GM18873 (cell line): Measurements from ENCODE around the gene USB1.

Experiments
- ATAC-seq: cut with Tn5 transposase; IDR thresholded peaks from one replicate; pipeline ENCODE4 v1.9.1; 2021; ENCODE audit warnings: mild to moderate bottlenecking, moderate library complexity, moderate number of reproducible peaks; ENCODE audit not compliant: unreplicated experiment, low FRiP score

USB1 gene

DNA sequence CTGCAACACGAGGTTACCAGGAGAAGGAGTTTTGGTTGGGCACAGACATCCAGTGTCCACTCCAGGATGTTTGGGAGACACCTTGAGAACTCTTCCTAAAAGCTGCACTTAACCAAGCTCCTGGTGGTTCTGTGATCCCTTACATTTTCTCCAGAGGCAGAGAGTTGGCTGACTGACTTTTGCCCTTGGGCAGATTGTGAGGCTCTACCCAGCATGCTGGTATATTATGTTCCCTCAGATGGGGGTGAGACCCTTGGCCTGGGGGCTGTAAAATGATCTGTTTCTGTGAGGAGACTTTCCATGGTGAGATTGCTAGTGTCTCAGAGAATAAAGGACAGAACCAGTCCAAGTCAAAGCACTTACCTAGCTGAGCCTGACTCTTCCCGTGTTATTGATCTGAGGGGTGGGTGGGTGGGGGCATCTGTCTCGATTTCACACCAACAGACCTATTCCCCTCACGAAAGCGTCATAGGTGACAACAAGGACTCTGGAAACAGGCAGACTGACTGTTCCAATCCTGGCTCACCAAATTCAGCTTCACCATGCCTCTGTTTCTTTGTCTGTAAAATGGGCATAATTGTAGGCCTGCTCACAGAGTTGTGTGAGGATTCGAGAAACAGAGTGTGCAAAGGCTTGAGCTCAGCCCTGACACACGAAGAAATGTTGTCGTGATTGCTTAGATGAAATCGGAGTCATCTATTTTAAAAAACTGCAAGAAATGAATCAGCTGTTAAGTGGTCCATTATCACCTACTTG lies 12.2 kb downstream of the USB1 start:
- ATAC-seq, result no peak

DNA sequence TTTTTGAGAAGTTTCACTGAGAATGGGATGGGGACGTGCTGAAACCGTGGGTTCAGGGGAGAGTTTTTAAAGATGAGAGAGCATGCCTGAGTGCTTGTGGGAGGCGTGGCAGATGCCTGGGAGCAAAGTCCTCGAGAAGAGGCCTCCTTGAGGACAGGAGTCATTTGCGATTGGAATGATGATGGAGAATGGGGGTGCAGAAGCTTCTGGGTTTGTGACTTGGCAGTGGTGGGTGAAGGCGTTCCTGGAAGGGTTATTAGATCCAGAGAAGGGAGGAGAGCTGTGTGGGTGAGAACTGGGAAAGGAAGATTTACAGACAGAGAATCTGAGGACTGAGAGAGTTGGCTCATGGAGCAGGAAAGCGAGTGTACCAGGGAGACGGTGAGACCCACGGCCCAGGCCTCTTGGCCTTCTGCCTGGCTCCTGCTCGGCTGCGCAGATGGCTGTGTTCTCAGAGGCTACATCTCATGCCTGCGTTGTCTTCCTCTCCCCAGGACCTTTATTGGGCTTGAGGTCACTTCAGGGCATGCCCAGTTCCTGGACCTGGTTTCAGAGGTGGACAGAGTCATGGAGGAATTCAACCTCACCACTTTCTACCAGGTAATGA lies 15.7 kb downstream of the USB1 start:
- no peak for ATAC-seq

DNA sequence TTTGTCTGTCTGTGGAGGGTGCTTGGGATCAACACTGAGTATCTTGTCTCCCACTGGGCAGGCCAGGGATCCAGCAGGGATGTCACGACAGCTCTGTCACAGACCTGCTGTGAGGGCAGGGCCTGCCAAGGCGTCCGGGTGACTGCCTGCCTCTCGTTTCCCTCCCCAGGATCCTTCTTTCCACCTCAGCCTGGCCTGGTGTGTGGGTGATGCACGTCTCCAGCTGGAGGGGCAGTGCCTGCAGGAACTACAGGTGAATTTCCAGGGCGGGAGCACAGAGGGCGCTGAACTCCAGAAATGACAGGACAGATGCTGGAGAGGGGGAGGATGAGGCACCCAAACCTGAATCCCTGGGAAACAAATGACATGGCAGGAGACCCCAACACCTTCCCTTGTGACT lies 17.6 kb downstream of the USB1 start:
- no peak for ATAC-seq

DNA sequence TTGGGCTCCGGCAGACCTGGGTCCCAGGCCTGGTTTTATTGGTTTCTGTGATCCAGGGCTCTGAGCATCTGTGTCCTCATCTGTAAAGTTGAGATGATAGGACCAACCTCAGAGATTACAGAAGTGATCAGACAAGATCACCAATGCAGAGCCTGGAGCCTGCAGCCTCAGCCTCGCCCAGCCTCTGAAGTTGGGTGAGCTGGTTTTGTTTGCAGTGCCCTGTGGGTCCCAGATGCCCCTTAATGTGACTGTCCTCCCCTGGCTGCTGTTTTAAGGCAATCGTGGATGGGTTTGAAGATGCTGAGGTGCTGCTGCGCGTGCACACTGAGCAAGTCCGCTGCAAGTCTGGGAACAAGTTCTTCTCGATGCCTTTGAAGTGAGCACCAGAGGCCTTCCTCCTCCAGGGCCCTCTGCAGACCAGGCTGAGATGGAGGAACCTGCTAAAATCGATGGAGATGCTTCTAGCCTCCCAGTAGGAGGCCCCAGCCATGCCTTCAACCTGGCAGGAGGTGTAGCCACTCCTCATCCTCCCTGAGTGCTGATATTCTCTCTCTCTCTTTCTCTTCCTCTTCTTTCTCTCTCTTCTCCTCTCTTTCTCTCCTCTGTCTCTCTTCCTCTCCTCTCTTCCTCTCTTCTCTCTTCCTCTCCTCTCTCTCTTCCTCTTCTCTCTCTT lies 18.8 kb downstream of the USB1 start:
- ATAC-seq, result no peak

DNA sequence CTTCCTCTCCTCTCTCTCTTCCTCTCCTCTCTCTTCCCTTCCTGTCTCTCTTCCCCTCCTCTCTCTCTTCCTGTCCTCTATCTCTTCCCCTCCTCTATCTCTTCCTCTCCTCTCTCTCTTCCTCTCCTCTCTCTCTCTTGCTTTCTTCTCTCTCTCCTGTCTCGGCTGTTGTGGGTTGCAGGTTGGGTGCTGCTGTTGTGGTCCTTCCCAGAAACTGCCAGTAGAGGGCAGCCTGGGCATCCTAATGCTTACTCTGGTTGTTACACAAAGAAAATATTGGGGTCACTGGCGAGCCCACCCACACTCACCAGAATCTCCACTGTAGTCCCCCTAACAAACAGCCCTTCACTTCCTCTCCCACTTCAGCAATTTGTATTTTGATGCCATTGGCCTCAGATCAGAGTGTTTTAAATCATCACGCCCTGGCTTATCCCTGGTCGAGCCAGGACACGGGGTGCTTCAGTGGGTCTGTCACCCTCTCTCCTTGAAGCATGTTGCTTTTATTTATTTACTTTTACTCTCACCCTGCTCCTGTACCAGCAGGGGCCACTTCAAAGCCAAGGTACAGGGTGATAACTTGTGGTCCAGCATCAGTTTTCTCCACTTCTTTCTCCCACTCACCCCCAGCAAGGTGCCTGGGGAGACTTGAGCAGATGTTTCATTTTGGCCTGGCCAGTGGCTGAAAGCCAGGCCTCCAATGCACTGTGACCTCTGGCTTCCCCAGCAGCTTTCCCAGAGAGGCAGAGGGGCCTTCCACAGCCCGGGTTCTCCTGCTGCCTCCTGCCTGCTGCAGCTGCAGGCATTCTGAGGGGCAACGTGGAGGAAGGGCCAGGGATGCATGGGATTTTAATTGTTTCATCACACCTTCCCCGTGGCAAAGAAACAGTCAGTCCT lies 19.7 kb downstream of the USB1 start:
- ATAC-seq, result no peak

DNA sequence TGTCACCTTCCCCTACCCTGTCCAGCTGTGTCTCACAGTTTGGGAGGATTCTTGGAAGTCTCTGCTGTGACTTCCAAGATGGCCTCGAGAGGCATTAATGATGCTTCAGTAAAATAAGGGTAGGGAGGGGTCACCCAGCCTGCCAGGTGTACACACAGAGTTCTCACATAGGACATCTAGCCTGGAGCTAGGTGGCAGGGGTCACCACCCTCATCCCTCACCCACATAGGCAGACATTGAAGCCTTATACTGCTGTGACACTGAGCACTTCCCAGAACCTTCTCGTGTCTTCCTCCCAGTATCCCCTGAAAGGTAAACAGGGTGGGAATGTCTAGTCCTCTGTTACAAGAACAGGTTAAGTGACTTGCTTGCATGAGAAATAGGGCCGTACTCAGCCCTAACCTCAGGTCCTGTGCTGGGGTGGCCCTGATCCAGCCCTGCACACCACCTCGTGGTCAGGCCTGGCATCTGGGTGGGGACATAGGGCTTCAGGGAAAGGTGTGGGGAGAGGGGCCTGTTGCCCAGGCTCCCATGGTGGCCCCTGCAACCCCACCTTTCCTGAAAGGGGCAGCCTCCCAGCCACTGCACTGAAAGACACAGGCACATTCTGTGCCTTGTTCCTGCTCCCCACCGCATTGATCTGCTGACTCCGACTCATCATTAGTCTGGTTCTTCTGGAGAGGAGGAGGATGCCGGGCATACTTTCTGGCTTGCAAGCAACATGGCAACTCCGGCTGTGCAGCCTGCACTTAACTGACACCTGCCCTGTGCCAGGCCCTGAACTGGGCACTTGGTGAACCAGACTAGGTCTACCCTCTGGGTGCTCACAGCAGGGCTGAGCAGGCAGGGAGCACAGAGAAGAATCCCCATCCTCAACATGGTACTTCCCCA lies 20.7 kb downstream of the USB1 start:
- no peak for ATAC-seq

DNA sequence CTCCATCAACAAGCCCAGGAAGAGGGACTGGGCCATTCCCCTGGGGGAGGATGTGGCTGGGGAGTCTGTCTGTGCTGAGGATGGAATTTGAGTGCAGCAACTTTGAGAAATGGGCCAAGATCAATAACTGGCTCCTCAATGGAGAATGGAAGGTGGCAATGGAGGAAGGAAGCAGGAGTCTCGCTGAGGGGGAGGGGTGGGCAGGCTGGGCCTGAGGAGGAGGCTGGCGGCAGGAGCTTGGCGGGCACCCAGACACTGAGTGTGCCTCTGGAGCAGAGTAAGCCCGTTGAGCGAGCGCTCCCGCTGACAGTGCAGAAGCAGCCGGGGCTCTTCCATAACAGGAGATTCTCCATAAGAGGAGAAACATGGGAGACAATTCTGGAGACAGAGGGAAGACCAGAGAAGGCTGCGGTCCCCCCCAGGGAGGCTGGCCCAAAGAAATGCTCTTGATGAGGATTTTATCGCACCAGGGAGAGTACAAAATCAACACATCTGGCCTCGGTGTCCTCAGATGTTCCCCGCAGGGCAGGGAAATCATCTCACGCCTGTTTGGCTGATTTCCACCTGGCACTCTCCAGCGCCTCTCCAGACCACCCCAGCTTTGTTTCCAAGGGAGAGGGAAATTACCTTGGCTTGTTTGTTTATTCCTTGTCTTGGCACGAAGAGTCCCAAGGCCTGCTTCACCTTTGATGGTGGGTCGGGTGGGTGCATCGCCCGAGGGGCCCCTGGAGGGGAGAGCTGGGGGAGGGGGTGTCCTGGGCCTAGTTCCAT lies 21.6 kb downstream of the USB1 start:
- ATAC-seq, result no peak

DNA sequence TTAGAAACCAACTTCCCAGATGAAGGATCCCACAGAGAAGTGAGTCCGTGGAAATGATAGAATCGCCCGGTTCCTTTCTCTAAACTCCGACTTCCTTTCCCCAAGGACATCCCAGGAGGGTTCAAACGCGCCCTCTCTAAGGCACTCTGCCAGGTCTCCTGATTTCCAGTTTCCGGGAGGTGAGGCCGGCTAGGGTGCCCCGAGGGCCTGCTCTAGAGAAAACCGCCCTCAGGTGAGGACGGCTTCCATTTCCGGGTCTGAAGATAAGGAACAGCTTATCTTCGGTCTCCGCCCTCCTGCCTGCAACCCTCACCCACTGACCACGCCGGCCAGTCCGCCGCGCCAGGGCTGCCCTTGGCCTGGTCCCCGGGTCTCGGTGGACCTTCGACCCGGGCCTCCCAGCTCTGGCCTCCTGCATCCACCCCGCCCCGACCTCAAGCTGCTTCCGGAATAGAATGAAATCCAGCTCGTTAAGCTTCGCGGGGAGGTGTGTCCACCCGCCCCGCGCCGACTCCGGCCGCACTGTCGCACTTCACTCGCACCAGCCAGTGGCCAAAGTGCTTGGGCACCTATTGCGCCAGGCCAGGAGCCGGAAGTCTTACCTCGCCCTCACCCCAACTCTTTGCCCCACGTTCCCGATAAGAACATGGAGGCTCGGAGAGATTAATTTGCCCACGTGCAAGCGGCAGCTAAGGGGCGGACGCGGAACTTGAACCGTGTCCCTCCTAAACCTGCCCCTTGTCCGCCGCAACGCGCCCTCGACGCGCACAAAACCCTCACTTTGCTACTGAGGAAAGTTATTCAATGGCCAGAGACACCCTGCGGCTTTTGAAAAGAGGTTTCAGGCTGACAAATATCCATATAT lies 23.5 kb downstream of the USB1 start:
- no peak for ATAC-seq

DNA sequence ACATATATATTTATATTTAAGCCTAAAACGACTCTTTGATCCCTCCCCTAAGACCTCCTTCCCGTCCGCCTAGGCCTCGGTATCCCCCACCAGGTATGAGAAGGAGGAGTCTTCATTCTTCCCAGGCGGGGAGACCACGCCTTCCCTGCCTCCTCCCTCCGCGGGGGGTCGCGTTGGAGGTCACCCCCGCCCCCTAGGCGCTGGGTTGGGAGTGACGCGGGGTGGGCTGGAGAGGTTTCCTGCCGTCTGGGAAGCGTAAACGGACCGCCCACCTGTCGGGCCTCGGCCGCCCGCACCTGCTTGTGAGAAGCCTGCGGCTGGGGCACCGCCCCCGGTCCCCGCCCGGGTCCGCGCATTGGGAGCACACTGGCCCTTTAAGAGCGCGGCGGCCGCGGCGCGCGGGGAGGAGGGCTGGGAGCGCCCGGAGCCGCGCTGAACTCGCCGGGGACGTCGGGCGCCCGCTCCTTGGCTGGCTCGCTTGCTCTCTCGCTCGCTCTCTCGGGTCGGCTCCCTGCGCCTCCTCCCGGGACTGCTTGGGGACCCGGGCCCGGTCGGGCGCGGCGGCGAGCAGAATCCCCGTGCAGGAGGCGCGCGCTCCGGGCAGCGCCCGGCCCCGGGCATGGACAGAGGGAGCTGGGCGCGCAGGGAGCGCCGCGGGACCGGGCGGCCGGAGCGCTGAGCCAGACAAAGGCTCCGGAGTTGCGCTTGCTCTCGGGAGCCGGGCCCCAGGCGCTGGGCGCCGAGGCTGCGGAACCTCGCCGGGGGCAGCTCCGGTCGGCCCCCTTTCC lies 24.3 kb downstream of the USB1 start, which contains the start of gene MMP15:
TSS of gene MMP15 (plus strand) at position 404 of the 788 bp plus-strand sequence. CDS start 597 bp downstream, outside the sequence.
- no peak for ATAC-seq

DNA sequence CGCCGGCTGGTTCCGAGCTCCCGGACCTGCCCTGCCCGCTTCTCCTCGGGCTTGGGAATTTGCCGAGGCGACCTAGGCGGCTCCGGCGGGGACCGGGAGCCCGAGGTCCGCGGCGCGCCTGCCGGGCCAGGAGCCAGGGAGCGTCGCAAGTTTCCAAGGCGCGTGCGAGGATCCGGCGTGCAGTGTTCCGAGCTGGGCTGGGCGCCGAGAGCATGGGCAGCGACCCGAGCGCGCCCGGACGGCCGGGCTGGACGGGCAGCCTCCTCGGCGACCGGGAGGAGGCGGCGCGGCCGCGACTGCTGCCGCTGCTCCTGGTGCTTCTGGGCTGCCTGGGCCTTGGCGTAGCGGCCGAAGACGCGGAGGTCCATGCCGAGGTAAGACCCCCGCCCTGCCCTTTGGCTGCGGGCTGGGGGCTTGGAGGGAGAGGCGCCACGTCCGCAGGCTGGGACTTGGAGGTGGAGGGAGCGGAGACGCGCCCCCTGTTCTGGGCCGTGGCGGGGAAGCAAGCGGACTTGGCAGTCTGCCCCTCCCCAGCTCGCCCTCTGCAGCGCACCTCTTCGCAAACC lies 25.0 kb downstream of the USB1 start:
- ATAC-seq, result no peak

DNA sequence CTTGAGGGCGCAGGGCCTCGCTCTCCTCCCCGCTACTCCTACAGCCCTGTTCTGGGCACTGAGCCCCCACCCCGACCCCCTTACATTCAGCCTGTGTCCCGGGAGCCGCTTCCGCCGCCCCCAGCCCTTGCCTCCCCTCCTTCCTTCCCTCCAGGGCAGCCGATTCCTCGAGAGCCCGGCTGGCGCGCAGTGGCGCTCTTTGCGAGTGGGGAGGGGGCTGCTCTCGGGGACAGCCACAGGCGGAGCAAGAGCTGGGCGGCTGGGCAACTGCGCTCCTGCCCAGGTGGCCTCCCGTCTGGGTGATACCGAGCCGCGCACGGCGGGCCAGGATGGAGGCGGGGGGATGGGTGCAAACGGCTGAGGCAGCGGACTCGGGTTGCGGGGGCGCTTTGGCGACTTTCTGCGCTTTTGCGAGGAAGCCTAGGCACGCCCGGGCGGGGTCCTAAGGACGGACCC lies 25.5 kb downstream of the USB1 start:
- no peak for ATAC-seq

DNA sequence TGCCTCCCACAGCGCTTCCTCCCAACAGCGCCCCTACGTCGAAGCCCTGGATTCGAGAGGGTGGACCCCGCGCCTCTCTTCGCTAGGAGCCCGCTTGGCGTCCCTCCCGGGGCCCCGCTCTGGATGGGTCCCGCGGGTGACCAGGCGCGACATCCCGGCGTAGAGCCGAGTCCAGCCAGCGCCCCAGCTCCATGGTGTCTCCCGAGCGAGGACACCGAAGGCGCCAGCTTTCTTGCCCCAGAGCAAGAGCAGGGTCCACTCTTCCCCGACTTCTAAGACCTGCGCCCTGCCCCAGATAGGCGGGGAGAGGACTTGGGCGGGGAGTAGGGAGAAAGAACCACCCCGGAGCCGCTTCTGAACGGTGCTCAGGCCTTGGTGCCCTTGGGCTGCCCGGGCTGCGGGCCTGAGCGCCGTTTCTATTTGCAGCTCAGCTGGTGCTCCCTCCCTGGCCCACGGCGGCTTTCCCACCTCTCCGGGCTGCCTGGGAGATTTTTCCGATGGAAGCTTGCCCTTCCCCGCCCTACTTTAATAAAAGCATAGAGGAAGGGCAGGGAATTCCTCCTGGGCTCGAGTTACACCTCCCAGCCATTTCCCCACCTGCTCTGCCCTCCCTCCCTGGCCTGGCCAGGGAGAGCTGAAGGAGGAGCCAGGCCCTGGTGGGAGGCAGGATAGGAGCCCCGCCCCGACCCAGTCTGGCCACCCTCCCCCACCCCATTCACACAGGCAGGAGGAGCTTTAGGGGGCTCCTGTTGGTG lies 26.1 kb downstream of the USB1 start:
- ATAC-seq, result no peak

DNA sequence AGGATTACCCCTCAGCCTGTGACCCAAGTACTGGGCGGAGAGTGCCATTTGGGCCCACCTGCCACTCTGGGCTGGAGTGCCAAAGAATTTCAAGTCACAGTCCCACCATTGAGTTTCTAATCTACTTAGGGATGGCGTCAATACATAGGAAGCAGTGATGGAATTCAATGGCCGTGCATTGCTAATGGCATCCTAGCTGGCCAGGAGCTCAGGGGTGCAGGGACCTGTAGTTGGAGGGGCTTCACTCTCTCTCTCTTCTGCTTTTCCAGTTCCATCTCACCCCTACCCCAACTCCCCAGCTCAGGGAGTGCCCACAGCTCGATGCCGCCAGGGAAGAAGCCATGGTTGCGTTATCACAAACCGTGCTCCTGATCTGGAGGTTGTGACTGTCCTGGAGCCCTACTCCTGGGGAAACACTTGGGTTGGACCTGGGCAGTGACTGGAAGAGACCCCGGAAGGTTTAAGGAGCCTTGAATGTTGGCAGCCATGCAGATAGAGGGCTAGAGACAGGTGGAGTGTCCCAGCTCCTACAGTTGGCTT lies 26.8 kb downstream of the USB1 start:
- no peak for ATAC-seq

DNA sequence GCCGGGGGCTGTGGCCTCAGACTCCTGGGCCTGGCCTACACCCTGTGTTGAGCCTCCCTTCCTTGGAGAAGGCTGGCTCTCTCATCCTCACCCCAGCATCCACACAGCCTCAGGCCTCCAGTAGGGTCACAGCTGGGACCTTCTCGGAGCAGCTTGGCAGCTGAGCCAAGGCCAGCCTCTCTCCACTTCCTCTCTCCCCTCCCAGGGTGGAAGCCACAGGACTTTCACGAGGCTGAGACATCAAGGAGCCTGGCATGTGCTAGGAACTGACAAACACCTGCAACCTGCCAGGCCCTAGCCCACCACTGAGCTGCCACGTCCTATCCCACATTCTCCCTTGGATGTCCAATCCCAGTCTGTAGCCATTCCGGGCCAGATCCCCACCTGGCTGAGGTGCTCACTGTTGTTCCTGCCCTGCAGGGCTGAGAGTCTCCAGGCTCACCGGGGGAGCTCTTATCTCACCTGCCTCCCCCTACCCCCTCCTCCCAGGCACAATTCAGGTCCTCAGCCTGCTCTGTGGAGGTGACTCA lies 27.4 kb downstream of the USB1 start:
- no peak for ATAC-seq

DNA sequence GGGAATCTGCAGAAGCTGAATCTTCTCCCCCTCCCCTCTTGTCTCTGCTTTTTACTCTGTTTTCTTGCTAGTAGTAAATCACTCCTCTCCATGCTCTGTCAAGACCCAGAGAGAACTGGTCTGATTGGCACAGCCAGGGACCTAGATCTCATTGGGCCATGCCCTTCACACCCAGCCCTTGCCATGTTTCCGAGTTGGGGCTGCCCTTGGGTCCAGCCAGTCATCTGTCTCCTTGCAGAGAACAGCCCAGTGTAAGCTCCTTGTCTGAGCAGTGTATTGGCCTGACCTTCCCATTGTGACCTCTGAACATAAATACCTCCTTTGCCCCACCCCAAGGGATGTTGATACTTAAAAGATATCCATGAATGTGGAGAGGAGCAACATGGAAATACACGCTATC lies 28.2 kb downstream of the USB1 start:
- no peak for ATAC-seq
